PC-9 (cell line): ENCODE results near the gene RRH.

ENCODE experiments used
- EZH2 ChIP-seq: fragments of 200-600 bp; sonication (generic); IDR thresholded peaks from 2 replicates; pipeline ENCODE4 v1.8.0; 2017; ENCODE audit warnings: antibody characterized with exemption, low read depth
- TF ChIP-seq, protein P1 (sequence below): fragments of 200-600 bp; sonication (generic); conservative IDR thresholded peaks from 2 replicates; pipeline ENCODE4 v1.6.1; 2017; ENCODE audit warnings: mixed run types, antibody characterized with exemption, mild to moderate bottlenecking, moderate library complexity

GRCh38 chr4:109810552-109811387, 17.0 kb upstream of the RRH start:
- TF ChIP-seq, protein P1, sequence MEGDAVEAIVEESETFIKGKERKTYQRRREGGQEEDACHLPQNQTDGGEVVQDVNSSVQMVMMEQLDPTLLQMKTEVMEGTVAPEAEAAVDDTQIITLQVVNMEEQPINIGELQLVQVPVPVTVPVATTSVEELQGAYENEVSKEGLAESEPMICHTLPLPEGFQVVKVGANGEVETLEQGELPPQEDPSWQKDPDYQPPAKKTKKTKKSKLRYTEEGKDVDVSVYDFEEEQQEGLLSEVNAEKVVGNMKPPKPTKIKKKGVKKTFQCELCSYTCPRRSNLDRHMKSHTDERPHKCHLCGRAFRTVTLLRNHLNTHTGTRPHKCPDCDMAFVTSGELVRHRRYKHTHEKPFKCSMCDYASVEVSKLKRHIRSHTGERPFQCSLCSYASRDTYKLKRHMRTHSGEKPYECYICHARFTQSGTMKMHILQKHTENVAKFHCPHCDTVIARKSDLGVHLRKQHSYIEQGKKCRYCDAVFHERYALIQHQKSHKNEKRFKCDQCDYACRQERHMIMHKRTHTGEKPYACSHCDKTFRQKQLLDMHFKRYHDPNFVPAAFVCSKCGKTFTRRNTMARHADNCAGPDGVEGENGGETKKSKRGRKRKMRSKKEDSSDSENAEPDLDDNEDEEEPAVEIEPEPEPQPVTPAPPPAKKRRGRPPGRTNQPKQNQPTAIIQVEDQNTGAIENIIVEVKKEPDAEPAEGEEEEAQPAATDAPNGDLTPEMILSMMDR = no peak
- TF ChIP-seq EZH2 = no peak
